ENCODE measurements around the gene ZXDC. TPM values are rescaled to one million over a fixed set of nuclear protein-coding genes. Genes with fewer than 3 reads are reported as not detected.

The ZXDC gene, protein sequence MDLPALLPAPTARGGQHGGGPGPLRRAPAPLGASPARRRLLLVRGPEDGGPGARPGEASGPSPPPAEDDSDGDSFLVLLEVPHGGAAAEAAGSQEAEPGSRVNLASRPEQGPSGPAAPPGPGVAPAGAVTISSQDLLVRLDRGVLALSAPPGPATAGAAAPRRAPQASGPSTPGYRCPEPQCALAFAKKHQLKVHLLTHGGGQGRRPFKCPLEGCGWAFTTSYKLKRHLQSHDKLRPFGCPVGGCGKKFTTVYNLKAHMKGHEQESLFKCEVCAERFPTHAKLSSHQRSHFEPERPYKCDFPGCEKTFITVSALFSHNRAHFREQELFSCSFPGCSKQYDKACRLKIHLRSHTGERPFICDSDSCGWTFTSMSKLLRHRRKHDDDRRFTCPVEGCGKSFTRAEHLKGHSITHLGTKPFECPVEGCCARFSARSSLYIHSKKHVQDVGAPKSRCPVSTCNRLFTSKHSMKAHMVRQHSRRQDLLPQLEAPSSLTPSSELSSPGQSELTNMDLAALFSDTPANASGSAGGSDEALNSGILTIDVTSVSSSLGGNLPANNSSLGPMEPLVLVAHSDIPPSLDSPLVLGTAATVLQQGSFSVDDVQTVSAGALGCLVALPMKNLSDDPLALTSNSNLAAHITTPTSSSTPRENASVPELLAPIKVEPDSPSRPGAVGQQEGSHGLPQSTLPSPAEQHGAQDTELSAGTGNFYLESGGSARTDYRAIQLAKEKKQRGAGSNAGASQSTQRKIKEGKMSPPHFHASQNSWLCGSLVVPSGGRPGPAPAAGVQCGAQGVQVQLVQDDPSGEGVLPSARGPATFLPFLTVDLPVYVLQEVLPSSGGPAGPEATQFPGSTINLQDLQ
- 11.9 and 15.8 TPM in 2 replicates for polyA plus RNA-seq (2011; rRNA removed)
- 22.3 and 23.1 TPM in 2 replicates for polyA minus RNA-seq (2011; rRNA and poly(A)+ RNA removed)

DNA sequence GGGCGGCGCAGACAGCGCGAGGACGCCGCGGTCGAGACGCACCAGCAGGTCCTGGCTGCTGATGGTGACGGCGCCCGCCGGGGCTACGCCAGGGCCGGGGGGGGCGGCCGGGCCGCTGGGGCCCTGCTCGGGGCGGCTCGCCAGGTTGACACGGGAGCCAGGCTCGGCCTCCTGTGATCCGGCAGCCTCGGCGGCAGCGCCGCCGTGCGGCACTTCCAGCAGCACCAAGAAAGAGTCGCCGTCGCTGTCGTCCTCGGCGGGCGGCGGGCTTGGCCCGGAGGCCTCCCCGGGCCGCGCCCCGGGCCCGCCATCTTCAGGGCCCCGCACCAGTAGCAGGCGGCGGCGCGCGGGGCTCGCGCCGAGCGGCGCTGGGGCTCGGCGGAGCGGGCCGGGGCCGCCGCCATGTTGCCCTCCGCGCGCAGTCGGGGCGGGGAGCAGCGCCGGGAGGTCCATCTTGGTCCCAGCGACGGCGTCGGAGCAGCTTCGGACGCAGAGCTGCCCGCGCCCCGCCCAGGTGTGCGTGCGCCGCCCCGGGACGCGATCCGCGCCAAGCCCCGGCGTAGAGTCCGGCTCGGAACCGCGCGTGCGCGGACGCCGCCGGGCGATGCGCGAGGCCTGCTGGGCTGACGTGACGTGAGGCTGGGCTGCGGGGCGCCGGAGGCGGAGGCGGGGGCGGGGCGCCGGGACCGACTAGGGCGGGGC is at the start of gene ZXDC:
Gene ZXDC (minus strand): TSS at position 479 of the 702 bp plus-strand sequence. CDS start 26 bp downstream, at position 453.
- ChIA-PET POLR2A (no interaction called here), CTCF (interaction anchor here (0.8 to 1.5 kb wide), 5 partner anchors 9 to 1069 kb away, joined by 3 to 4 read pairs (median 4); no protein-coding TSS in a partner anchor)
- peak; percentile 65 for DNase-seq (ENCODE audit: low read depth)
- Histone ChIP-seq H3K36me3 (ENCODE audit: control insufficient read depth, insufficient read depth, low read length) (no peaks in the 10 kb centered on the region; the same call in none of the 2 replicates), H3K4me3 (ENCODE audit: low read depth, low read length) (peak within 1 kb of the TSS; percentile 74), H3K27me3 (ENCODE audit: control insufficient read depth, insufficient read depth, low read length) (no peaks in the 10 kb centered on the region)
- TF ChIP-seq, protein P1, sequence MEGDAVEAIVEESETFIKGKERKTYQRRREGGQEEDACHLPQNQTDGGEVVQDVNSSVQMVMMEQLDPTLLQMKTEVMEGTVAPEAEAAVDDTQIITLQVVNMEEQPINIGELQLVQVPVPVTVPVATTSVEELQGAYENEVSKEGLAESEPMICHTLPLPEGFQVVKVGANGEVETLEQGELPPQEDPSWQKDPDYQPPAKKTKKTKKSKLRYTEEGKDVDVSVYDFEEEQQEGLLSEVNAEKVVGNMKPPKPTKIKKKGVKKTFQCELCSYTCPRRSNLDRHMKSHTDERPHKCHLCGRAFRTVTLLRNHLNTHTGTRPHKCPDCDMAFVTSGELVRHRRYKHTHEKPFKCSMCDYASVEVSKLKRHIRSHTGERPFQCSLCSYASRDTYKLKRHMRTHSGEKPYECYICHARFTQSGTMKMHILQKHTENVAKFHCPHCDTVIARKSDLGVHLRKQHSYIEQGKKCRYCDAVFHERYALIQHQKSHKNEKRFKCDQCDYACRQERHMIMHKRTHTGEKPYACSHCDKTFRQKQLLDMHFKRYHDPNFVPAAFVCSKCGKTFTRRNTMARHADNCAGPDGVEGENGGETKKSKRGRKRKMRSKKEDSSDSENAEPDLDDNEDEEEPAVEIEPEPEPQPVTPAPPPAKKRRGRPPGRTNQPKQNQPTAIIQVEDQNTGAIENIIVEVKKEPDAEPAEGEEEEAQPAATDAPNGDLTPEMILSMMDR (IDR thresholded peaks at IDR 0.05; ENCODE audit: insufficient read depth, low read depth, low read length): peak; percentile 42

DNA sequence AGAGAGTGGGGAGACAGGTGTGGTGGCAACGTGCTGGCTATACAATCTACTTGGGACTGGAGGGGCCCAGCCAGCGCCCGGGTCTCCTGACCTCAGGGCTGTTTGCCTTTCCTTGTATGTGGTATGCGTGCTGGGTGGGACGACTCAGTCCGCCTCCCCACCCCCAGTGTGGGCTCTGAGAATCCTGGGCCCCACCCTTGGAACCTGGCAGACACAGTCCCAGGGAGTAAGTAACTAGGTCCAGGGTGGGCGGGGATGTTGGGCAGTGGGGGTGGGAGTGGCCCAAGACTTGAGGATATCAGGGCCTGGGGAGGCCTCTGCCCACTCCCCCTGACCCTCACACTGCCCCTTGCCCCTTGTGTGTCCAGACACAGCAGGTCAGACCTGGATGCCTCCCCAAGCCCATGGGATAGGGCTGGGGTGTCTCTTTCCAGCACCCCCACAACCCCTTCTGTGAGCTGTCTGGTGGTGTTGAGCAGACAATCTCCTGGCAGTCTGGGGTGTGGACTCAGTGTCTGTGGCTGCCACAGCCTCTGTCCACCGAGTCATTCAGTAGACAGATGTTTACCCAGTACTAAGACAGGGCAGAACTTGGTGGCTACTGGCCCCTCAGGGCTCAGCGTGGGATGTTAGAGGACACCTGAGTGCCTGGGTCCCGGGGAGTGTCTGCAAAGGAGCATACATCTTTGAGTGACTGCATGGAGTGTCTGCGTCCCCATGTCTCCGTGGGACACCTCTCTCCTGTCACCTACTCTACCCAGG is 49.6 kb upstream of the ZXDC start:
- POLR2A ChIA-PET: no interaction called here
- no peaks in the 10 kb centered on the region for H3K36me3 ChIP-seq (ENCODE audit: control insufficient read depth, insufficient read depth, low read length)
- CTCF ChIA-PET: interaction anchor here (1.8 kb wide), 1 partner anchor 1022 kb away, joined by 6 read pairs; no protein-coding TSS in a partner anchor

GRCh38 chr3:126524429-126524988 is 48.8 kb upstream of the ZXDC start:
- DNase-seq (ENCODE audit: low read depth): no peak
- ChIA-PET POLR2A (no interaction called here), CTCF (interaction anchor here (1.8 to 2.8 kb wide), 3 partner anchors 155 to 1022 kb away, joined by 6 to 30 read pairs (median 9); no protein-coding TSS in a partner anchor)
- peaks cover 14% of the 10 kb centered on the region for H3K27me3 ChIP-seq (ENCODE audit: control insufficient read depth, insufficient read depth, low read length)
- peak overlapping the region; percentile 10; the same call in 1 of the 2 replicates for H3K4me3 ChIP-seq (ENCODE audit: low read depth, low read length)
- no peaks in the 10 kb centered on the region for H3K36me3 ChIP-seq (ENCODE audit: control insufficient read depth, insufficient read depth, low read length)
- TF ChIP-seq, protein P1 (IDR thresholded peaks at IDR 0.05; ENCODE audit: insufficient read depth, low read depth, low read length): no peak

More for the DNA sequence above, 49.6 kb upstream of the ZXDC start:
- Histone ChIP-seq H3K27me3 (ENCODE audit: control insufficient read depth, insufficient read depth, low read length) (peaks cover 14% of the 10 kb centered on the region), H3K4me3 (ENCODE audit: low read depth, low read length) (no peak overlapping the region)
- TF ChIP-seq, protein P1 (IDR thresholded peaks at IDR 0.05; ENCODE audit: insufficient read depth, low read depth, low read length): no peak
- no peak for DNase-seq (ENCODE audit: low read depth)

DNA sequence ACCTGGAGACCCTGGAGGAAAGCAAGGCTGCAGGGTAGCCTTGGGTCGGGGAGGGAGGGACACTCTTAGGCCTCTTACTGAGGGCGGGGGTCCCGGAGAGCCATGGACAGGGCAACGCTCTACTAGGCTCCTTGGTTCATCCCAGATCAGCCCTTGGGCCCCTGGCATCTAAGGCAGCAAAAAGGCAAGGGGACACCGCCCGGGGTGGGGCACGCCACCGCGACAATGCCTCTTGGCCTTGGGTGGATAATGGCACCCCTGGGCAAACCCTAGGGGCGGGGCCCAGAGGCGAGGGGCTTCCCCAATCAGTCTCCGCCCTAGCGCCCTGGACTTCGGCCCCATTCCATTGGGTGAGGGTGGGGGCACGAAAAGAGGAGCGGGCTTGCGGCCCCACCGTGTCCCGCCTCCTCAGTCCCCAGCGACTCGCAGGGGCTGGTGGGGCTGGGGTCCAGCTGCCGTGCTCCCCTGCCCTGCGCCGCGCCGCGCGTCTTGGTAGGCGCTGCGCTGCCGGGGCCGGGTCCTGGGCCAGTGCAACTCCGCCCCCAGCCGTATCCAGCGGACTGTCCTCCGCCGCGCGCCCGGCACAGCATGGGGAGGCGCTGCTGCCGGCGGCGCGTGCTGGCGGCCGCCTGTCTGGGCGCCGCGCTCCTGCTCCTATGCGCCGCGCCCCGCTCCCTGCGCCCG is 48.2 kb upstream of the ZXDC start, which contains the start of gene CHST13:
Gene CHST13 (plus strand): TSS at position 411 of the 684 bp plus-strand sequence. CDS start 178 bp downstream, at position 589.
- Histone ChIP-seq H3K36me3 (ENCODE audit: control insufficient read depth, insufficient read depth, low read length) (no peaks in the 10 kb centered on the region), H3K27me3 (ENCODE audit: control insufficient read depth, insufficient read depth, low read length) (peaks cover 14% of the 10 kb centered on the region), H3K4me3 (ENCODE audit: low read depth, low read length) (peak within 1 kb of the TSS; percentile 10; the same call in 1 of the 2 replicates)
- ChIA-PET CTCF (interaction anchor here (0.8 to 2.8 kb wide), 9 partner anchors 12 to 1022 kb away, joined by 3 to 30 read pairs (median 6); no protein-coding TSS in a partner anchor), POLR2A (no interaction called here)
- TF ChIP-seq, protein P1 (IDR thresholded peaks at IDR 0.05; ENCODE audit: insufficient read depth, low read depth, low read length): no peak
- DNase-seq (ENCODE audit: low read depth): no peak
